ENCODE results near the gene PHACTR3.

The PHACTR3 gene

GRCh38 chr20:59822291-59823029 lies 218.1 kb downstream of the PHACTR3 start:
- no peak for DNase-seq

DNA sequence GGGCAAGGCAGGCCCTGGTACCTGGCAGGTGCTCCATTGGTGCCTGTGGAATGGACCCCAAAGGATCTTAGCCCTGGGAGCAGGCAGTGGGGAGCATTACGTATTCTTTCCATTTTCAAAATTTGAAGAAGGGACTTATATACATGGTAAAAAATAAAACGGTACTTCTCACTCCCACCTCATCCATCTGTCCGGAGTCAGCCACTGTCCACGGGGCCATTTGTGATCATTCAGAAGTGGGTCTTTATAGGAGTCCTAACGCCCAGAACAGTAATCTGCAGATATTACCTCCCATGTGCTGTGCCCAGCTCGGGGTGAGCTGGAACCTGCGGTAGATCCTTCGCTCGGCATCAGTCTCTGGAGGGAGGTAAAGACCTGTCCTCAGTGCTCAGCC lies 218.7 kb downstream of the PHACTR3 start:
- no peak for DNase-seq

GRCh38 chr20:59823491-59824259 lies 219.3 kb downstream of the PHACTR3 start:
- DNase-seq = no peak

DNA sequence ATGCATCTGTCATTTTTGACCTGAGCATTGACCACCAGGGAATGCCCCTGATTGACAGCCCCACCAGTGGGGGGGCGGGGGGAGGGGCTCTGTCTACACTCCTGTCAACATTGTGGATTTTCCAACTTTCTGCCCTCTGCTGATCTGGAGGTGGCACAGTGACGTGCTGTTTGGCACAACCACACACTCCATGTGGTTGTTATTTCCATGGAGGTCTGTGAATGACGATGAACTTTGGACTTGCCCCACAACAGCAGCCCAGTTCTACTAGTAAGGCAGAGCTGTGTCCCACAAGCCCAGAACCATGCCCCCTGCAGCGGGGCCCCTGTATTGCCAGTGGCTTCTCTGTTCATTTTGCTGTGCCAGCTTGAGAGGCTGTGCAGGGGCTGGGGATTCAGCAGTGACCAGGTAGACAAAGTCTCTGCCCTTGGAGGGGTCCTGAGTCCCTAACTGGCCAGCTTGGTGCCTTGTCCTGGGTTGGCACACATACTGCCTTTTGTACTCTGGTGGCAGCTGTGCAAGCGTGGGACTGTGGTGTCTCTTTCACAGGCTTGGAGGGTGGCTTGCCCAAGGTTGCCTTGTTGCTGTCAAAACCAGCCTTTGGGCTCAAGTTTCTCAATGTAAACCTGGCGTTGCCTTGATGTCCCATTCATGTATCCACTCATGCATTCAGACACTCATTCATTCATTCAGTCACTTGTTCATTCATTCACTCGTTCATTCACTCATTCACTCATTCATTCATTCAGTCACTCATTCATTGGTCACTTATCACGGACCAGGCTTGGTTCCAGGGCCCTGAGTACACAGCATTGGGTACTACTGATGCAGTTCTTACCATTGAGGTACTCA lies 220.6 kb downstream of the PHACTR3 start:
- DNase-seq = no peak

DNA sequence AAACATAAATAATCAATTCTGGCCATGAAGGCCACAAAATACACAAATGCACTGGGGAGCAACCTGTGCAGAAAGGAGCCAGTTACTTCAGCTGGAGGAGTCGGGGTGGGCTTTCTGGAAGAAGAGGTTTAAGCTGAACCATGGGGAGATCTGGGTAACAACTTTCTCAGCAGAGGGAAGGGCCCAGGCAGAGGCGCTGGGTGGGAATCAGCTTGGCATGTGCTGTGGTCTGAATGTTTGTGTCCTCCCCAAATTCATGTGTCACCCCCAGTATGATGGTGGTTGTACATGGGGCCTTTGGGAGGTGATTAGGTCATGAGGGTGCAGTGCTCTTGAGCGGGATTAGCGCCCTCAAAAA lies 221.2 kb downstream of the PHACTR3 start:
- no peak for DNase-seq

- peak; percentile 96 for DNase-seq
Measured at GRCh38 chr20:59825944-59826759, 221.8 kb downstream of the PHACTR3 start.

DNA sequence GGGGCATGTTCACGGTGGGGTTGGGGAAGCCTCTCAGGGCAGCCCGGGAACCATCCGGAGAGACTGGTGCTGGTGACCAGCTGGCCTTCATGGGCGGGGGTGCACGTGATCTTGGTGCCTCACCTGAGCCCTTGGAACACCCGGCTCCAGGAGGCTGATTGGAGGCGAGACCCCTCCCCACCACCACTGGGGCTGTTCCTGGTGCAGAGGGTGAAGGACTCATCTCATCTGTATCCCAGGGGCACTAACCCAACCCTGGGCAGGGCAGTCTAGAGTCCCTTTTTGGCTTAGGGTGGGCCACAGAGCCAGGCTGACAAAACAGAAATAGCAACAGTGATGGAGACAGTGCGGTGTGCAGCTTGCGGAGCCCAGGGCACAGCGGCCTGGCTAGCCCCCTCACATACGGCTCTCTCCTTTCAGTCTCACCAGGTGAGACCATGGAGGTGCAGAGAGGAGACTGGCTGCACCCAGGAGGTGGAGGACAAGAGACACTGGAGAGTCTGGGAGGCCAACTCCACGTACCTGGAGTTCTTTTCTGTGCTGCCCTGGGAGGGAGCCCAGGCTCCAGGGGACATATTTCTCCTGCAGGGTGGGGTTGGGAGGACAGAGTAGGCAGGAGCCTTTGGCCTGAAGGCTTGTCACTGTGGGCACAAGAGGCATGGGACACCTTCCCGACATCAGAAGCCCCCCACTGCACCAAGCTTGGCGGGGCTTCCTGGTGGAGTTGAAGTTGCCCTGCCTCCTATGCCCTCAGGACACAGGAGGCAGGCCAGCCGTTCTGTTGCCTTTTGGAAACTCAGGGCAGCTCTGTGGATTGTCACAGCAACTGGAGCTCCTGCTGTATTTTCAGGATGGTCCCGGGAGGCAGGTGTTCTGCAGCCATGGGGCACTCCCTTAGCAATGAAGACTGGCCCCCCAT lies 223.1 kb downstream of the PHACTR3 start:
- DNase-seq = no peak

DNA sequence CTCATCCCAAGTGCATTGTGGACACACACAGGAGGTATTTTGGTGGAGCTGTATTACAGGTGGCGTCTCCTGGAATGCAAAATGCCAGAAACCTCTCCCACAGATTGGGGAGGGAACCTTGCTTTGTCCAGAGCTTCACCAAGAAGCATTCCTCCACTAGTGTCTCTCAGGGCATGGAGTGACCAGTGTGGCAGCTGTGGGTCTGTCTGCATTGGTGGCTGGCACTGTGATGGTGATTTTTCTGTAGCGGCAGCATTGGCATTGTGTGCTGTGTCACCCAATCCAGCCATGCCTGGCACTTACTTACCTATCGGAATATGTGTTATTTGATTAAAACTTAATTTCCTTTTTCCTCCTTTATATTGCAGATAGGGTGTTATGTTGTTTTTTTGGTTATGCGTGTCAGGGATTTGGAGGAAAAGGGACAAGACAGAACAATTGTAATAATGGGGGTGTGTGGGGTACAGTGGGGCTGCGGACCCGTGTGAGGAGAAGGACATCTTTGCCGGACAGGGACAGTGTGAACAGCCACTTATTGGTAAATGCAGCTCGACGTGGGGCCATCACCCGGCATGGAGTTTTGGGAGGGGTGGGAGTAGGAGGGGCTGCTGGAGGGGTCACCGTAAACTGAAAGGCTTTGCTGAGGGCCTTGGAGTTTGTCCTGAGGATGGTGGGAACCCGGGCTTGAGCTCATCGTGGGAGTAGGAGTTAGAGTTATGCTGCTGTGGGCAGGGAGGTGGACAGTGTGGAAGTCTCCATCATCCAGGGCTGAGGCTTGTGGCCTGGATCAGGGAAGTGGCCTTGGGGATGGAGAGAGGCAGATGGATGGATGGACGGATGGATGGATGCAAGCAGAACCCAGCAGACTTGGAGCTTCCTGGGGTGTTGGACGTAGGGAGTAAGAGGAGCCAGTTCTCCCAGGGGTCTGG lies 224.0 kb downstream of the PHACTR3 start:
- DNase-seq = no peak

- DNase-seq = no peak
Measured at GRCh38 chr20:59829054-59829785, 224.9 kb downstream of the PHACTR3 start.

DNA sequence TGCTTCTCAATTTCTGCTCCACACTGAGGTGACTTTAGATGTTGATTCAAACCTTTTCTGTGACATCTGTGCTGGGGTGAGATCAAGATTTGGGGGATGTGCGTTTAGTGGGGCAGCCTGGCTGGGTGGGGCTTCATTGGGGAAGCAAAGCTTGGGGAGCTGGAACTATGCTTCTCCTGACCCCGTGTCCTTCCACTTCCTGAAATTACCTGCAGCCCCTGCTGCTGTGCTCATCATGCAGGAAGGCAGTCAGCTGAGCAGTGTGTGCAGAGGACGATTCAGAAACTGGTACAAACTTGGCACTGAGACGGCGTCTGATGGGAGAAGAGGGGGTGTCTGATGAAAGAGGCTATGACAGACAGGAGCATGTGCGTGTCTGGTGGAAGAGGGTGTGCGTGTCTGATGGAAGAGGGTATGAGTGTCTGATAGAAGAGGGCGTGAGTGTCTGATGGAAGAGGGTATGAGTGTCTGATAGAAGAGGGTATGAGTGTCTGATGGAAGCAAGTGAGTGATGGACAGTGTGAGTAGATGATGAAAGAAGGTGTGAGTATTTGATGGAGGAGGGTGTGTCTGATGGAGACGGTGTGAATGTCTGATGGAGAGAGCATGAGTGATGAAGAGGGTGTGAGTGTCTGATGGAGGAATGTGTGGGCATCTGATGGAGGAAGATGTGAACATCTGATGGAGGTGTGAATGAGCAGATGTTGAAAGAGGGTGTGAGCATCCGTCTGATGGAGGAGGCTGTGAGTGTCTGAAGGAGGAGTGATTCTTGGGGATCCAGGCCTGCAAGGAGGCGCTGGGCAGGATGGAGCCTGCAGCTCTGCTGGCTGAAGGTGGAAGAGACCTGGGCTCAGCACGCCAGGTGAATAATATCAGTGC lies 225.7 kb downstream of the PHACTR3 start:
- DNase-seq = no peak

- peak; percentile 66 for DNase-seq
Measured at GRCh38 chr20:59830665-59831023, 226.3 kb downstream of the PHACTR3 start.

DNA sequence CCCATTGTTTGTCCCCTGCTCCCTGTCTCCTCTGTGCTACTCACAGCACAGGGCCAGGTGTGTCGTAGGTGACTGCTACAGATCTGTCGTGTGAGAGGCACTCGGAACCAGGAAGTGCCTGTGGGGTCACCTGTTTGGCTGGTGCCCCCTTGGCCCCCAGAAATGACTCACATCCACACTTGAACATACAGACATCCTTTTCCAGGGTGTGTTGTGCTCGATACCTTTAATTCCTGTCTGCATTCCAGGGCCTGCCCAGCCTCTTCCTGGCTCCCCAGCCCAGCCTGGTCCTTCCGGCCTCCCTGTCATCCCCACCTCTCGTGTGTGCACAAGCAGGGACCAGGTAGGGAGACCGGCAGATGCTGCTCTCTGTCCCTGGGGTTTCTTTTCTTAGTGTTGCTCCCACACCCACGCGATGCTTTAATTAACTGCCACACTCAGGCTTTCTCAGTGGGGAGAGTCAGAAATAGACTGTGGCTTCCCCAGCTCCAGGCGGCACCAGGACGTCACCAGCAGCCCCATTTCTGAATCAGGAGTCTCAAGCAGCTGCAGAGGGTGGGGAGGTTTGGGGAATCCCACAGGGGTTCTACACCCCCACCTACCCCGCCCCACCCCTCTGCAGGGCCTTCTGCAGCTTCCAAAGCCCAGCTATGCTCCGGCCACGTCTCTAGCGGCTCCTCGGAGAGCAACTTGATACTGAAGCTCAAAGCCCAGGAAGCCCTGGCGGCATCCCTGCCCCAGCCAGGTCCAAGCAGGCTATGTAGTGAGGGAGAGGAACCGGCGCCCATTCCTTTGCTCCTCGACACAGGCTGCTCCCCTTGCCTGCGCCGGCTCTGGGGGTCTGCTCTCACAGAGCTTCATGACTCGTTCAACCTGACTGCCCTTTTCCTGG lies 226.9 kb downstream of the PHACTR3 start:
- DNase-seq = no peak

DNA sequence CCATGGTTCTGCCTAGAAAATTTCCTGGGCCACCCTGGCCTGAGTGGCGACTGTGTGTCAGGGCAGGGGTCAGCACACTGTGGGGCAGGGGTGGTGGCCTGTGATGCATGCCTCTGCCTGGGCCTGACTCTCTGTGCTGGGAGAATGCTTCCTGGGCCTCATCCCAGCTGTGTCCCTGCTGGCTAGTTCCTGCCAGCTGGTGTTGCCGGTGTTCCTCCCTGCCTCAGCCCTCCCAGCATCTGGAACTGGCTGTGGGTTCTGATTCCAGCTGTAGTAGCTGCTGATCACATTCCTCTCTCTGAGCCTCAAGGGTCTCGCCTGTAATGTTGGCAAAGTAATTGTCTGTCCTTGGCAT lies 227.6 kb downstream of the PHACTR3 start:
- DNase-seq = no peak

DNA sequence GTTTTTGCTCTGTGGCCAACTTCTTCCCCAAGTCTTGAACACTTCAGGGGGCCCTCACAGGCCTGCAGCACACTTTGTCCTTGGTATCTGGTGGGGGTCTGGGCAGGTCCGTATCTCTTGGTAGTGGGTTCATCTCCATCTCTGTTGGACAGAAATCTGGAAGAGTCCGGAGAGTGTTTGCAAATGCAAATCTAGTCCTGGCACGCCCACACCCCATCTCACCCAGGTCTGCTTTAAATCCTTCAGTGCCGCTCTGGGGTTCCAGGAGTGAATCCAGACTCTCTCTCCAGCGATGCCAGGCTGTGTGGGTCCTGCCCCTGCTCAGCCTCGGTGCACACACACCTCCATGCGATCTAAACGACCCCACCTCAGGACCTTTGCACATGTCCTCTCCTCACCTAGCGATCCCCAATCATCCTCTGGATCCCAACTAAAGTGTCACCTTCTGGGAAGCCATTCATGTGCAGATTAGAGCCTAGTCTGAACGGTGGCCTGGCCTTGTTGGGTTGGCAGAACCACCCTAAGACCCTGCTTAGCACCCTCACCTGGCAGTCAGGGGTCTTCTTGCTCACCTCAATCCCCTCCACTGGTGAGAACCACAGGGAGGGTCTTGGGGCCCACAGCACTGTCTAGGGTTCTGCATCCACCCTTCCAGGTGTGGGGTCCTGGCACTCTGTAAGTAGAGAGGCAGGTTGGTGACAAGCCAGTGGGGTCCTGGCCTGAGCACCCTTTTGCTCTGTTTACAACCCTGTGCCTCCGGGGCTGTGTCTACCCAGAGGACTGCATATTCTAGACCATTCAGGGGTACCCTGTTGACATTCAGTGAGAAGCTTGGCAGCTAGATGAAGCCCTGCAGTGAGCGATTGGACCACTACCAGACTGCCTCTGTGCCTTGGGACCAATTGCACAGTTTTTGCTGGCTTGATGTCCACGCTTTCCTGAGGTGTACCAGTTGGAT lies 228.3 kb downstream of the PHACTR3 start:
- DNase-seq = no peak

DNA sequence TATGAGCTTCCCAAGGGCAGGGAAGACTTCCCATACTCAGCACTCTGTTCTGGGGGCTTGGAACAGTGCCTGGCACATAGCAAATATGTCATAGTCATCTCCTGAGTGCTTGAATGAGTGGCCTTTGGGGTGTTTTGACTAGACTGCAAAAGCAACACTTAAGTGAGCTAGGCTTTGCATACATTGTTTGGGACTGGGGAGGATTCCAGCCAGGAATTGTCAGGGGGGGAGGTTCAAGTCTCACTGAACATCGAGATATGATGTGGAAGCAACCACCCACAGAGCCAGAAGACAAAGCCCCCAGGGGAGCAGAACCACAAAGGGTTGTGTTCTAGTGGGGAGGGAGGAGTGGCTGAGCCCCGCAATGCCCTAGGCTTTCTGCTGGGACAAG lies 230.7 kb downstream of the PHACTR3 start:
- peak; percentile 57 for DNase-seq

Measured in NCI-H2029 treated with DMSO at 0.1 percent for 48 hours (cell line).